HEK293T (cell line): Measurements from ENCODE around the gene OCA2.

Experiments
- CTCF ChIA-PET: fragments of 350-600 bp; formaldehyde crosslinking; extraction: SDS; loops from one replicate; lab custom pipeline; 2021; ENCODE audit warnings: antibody characterized with exemption, inconsistent platforms; lab: Yijun Ruan, JAX
- POLR2A ChIA-PET: fragments of 350-600 bp; formaldehyde crosslinking; extraction: SDS; loops from one replicate; lab custom pipeline; 2020; ENCODE audit warnings: antibody characterized with exemption, inconsistent platforms; lab: Yijun Ruan, JAX
- DNase-seq: peaks from one replicate; pipeline ENCODE4 v3.0.0; 2012; ENCODE audit warnings: mixed read lengths; ENCODE audit errors: extremely low spot score
- ARNT ChIP-seq: fragments of 450-650 bp; IDR thresholded peaks from 2 replicates; pipeline ENCODE4 v1.6.1; 2017; ENCODE audit warnings: mild to moderate bottlenecking
- BHLHE40 ChIP-seq: fragments of 450-650 bp; IDR thresholded peaks from 2 replicates; pipeline ENCODE4 v1.6.1; 2016; ENCODE audit warnings: mild to moderate bottlenecking, moderate library complexity, borderline replicate concordance
- CTBP1 ChIP-seq: fragments of 450-650 bp; IDR thresholded peaks from 2 replicates; pipeline ENCODE4 v1.6.1; 2016; ENCODE audit warnings: borderline replicate concordance
- ELF4 ChIP-seq: fragments of 450-650 bp; IDR thresholded peaks from 2 replicates; pipeline ENCODE4 v1.6.1; 2017; ENCODE audit warnings: antibody characterized with exemption
- FOXA1 ChIP-seq: fragments of 450-650 bp; IDR thresholded peaks from 2 replicates; pipeline ENCODE4 v1.6.1; 2016; ENCODE audit warnings: mild to moderate bottlenecking
- FOXK2 ChIP-seq: fragments of 450-650 bp; IDR thresholded peaks from 2 replicates; pipeline ENCODE4 v1.6.1; 2016; ENCODE audit warnings: mild to moderate bottlenecking
- FOXM1 ChIP-seq: fragments of 450-650 bp; IDR thresholded peaks from 2 replicates; pipeline ENCODE4 v1.6.1; 2017; ENCODE audit warnings: mild to moderate bottlenecking, borderline replicate concordance
- HDGF ChIP-seq: fragments of 450-650 bp; IDR thresholded peaks from 2 replicates; pipeline ENCODE4 v1.6.1; 2017; ENCODE audit warnings: antibody characterized with exemption, borderline replicate concordance
- L3MBTL2 ChIP-seq: fragments of 450-650 bp; conservative IDR thresholded peaks from 2 replicates; pipeline ENCODE4 v1.6.1; 2016; ENCODE audit warnings: mild to moderate bottlenecking
- LEF1 ChIP-seq: fragments of 450-650 bp; IDR thresholded peaks from 2 replicates; pipeline ENCODE4 v1.6.1; 2017; ENCODE audit warnings: mild to moderate bottlenecking, borderline replicate concordance
- NFRKB ChIP-seq: fragments of 450-650 bp; IDR thresholded peaks from 2 replicates; pipeline ENCODE4 v1.6.1; 2016; ENCODE audit warnings: mild to moderate bottlenecking, moderate library complexity
- PKNOX1 ChIP-seq: fragments of 450-650 bp; IDR thresholded peaks from 2 replicates; pipeline ENCODE4 v1.6.1; 2016
- SP1 ChIP-seq: fragments of 450-650 bp; IDR thresholded peaks from 2 replicates; pipeline ENCODE4 v1.6.1; 2017
- SUZ12 ChIP-seq: fragments of 450-650 bp; IDR thresholded peaks from 2 replicates; pipeline ENCODE4 v1.6.1; 2016; ENCODE audit warnings: mild to moderate bottlenecking
- TARDBP ChIP-seq: fragments of 450-650 bp; IDR thresholded peaks from 2 replicates; pipeline ENCODE4 v1.6.1; 2016
- ZNF384 ChIP-seq: fragments of 450-650 bp; IDR thresholded peaks from 2 replicates; pipeline ENCODE4 v1.6.1; 2016

The OCA2 gene

GRCh38 chr15:28132524-28133275, 33.6 kb upstream of the OCA2 start:
- DNase-seq = no peak
- ChIA-PET POLR2A (no interaction called here), CTCF (no interaction called here)
- no peak for TF ChIP-seq BHLHE40
- TF ChIP-seq ZNF384 = no peak
- TF ChIP-seq PKNOX1 = no peak
- no peak for TF ChIP-seq SUZ12
- TF ChIP-seq ELF4 = no peak
- no peak for TF ChIP-seq FOXK2
- no peak for TF ChIP-seq TARDBP
- no peak for TF ChIP-seq FOXA1
- TF ChIP-seq SP1 = no peak
- TF ChIP-seq FOXM1 = no peak
- no peak for TF ChIP-seq LEF1
- no peak for TF ChIP-seq ARNT
- no peak for TF ChIP-seq HDGF
- no peak for TF ChIP-seq CTBP1
- TF ChIP-seq L3MBTL2 = no peak
- TF ChIP-seq NFRKB = no peak

- no peak for DNase-seq
- ChIA-PET CTCF (no interaction called here), POLR2A (no interaction called here)
- TF ChIP-seq L3MBTL2 (no peak), PKNOX1 (no peak), FOXK2 (no peak), TARDBP (no peak), SP1 (no peak), ARNT (no peak), CTBP1 (no peak), FOXA1 (no peak), HDGF (no peak), FOXM1 (no peak), SUZ12 (no peak)
Observed at GRCh38 chr15:28131946-28132345, 32.8 kb upstream of the OCA2 start.

- CTCF ChIA-PET = no interaction called here
- DNase-seq = no peak
- TF ChIP-seq HDGF = no peak
- no peak for TF ChIP-seq PKNOX1
- no peak for TF ChIP-seq ZNF384
- no peak for TF ChIP-seq LEF1
- no peak for TF ChIP-seq SP1
- no peak for TF ChIP-seq L3MBTL2
- TF ChIP-seq BHLHE40 = no peak
- no peak for TF ChIP-seq ELF4
- TF ChIP-seq FOXK2 = no peak
- TF ChIP-seq CTBP1 = no peak
- TF ChIP-seq SUZ12 = no peak
- TF ChIP-seq FOXA1 = no peak
- TF ChIP-seq FOXM1 = no peak
- TF ChIP-seq TARDBP = no peak
- no peak for TF ChIP-seq NFRKB
- no peak for TF ChIP-seq ARNT
- POLR2A ChIA-PET = no interaction called here
Observed at GRCh38 chr15:28131400-28131799, 32.3 kb upstream of the OCA2 start.

DNA sequence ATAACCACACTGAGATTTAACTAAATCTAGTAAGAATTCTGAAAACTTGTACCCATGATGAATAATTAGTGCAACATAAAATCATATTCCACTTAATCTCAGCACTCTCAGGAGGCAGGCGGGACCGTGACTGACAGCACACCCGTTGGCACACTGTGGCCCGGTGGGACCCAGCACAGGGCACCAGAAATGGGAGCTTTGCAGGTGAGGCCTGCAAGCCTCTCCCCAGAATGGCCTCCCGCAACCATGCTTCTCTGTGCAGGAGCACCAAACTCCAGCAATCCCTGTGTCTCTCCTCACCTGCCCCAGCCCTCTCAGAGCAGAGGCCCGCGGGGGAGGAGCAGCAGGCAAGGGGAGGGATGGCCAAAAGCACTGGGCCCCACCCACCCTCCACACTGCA, 31.5 kb upstream of the OCA2 start:
- ChIA-PET POLR2A (no interaction called here), CTCF (no interaction called here)
- no peak for TF ChIP-seq FOXA1
- no peak for TF ChIP-seq L3MBTL2
- TF ChIP-seq SP1 = no peak
- TF ChIP-seq CTBP1 = no peak
- TF ChIP-seq PKNOX1 = no peak
- no peak for TF ChIP-seq ARNT
- TF ChIP-seq TARDBP = no peak
- no peak for TF ChIP-seq SUZ12
- no peak for TF ChIP-seq ELF4
- no peak for TF ChIP-seq ZNF384
- TF ChIP-seq HDGF = no peak
- TF ChIP-seq NFRKB = no peak
- TF ChIP-seq BHLHE40 = no peak
- no peak for DNase-seq

DNA sequence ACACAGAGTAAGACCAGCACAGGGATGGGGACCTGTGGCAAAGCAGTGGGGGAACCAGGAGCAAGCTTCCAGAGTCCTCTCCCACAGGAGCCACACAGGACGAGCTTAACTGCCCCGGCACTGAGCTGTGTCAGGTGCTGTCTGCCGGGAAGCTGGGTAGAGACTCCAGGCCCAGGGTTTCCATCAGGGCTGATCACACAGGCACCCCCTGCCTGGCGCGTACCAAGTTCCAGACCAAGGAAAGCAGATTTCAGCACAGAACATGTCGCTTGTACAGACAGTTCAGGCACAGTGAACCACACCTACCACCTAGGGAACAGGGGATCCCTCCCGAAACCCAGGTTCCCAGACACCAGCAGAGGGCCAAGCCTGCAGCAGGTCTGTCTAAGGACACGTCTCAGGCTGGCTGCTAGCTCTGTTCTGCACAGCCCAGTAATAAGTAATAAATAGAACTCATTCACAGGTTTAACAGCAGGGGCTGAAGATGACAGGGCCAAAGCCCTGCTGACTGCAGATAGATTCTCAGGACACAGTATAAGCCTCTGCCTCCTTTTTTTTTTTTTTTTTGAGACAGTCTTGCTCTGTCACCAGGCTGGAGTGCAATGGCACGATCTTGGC, 30.2 kb upstream of the OCA2 start:
- TF ChIP-seq ARNT (no peak), ZNF384 (no peak), HDGF (no peak), L3MBTL2 (no peak), ELF4 (no peak), NFRKB (no peak), FOXA1 (no peak), FOXM1 (no peak), PKNOX1 (no peak), BHLHE40 (no peak)
- DNase-seq = no peak
- ChIA-PET CTCF (no interaction called here), POLR2A (no interaction called here)
